GM10248 (cell line): ENCODE results near the gene GRHL3.

ENCODE experiments used
- CTCF ChIA-PET: fragments of 300-600 bp; sonication (Branson Sonifier 250); formaldehyde crosslinking; extraction: SDS; loops from one replicate; lab custom pipeline; 2021; ENCODE audit warnings: antibody characterized with exemption; lab: Yijun Ruan, JAX
- POLR2A ChIA-PET: fragments of 350-650 bp; sonication (Branson Sonifier 250); formaldehyde crosslinking; extraction: SDS; loops from one replicate; lab custom pipeline; 2020; ENCODE audit warnings: antibody characterized with exemption; lab: Yijun Ruan, JAX
- DNase-seq: peaks from one replicate; pipeline ENCODE4 v3.0.0; 2012; ENCODE audit errors: extremely low spot score
- CTCF ChIP-seq: IDR thresholded peaks from 2 replicates; pipeline ENCODE4 v1.5.1; 2012; ENCODE audit warnings: mild to moderate bottlenecking, low read depth; ENCODE audit errors: extremely low read depth, missing control alignments, control extremely low read depth

GRHL3 gene

GRCh38 chr1:24374891-24375786 lies 56.0 kb downstream of the GRHL3 start:
- CTCF ChIA-PET: interaction anchor here (1.0 kb wide), 1 partner anchor 8 kb away, joined by 3 read pairs; no protein-coding TSS in a partner anchor
- no peak for TF ChIP-seq CTCF
- no peak for DNase-seq
- POLR2A ChIA-PET: no interaction called here

- no peak for TF ChIP-seq CTCF
- DNase-seq: no peak
- POLR2A ChIA-PET: no interaction called here
- CTCF ChIA-PET: interaction anchor here (0.7 to 7.3 kb wide), 3 partner anchors 12 to 36 kb away, joined by 3 to 40 read pairs (median 4); partner anchors contain the start of gene NIPAL3
Observed at GRCh38 chr1:24379733-24380315, 60.7 kb downstream of the GRHL3 start.

GRCh38 chr1:24380508-24380907 lies 61.4 kb downstream of the GRHL3 start:
- POLR2A ChIA-PET: no interaction called here
- TF ChIP-seq CTCF: no peak
- CTCF ChIA-PET: interaction anchor here (0.7 to 7.3 kb wide), 4 partner anchors 9 to 35 kb away, joined by 3 to 40 read pairs (median 4); partner anchors contain the start of gene NIPAL3
- no peak for DNase-seq

GRCh38 chr1:24381256-24381655 lies 62.1 kb downstream of the GRHL3 start:
- CTCF ChIA-PET: interaction anchor here (0.7 to 7.3 kb wide), 5 partner anchors 9 to 182 kb away, joined by 3 to 40 read pairs (median 5); no protein-coding TSS in a partner anchor
- TF ChIP-seq CTCF: no peak
- POLR2A ChIA-PET: no interaction called here
- no peak for DNase-seq

GRCh38 chr1:24382165-24382577 lies 63.0 kb downstream of the GRHL3 start:
- no peak for DNase-seq
- ChIA-PET CTCF (interaction anchor here (0.7 to 7.3 kb wide), 8 partner anchors 10 to 232 kb away, joined by 3 to 101 read pairs (median 5); no protein-coding TSS in a partner anchor), POLR2A (interaction anchor here (0.6 kb wide), 1 partner anchor 8 kb away, joined by 4 read pairs; no protein-coding TSS in a partner anchor)
- TF ChIP-seq CTCF: no peak

- no peak for TF ChIP-seq CTCF
- ChIA-PET CTCF (interaction anchor here (0.9 to 7.3 kb wide), 8 partner anchors 9 to 233 kb away, joined by 3 to 101 read pairs (median 4); no protein-coding TSS in a partner anchor), POLR2A (no interaction called here)
- no peak for DNase-seq
Observed at GRCh38 chr1:24383381-24383940, 64.3 kb downstream of the GRHL3 start.
